ENCODE results near the gene SMOC2.
"Not testable (repeated sequence)": the region's sequence is repeated elsewhere in the genome, so short reads cannot be mapped to it uniquely, and the experiment has no call there.

Gene SMOC2

GRCh38 chr6:168663041-168663440 is 222.1 kb downstream of the SMOC2 start:
- DNase-seq = no peak

- no peak for DNase-seq
Measured at GRCh38 chr6:168664956-168665355, 224.0 kb downstream of the SMOC2 start.

DNA sequence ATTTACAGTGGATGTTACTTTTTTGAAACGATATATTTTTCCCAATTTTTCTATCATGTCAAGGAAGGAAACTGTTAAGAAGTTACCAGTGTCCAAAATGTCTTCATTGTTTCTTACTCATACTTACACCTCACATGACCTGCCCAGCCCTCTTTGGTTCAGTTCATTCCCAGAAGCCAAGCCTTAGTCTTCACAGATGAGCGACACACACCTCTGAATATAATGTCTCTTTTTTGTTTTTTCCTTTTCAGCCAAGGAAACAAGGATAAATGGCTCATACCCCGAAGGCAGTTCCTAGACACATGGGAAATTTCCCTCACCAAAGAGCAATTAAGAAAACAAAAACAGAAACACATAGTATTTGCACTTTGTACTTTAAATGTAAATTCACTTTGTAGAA is 225.2 kb downstream of the SMOC2 start:
- no peak for DNase-seq

GRCh38 chr6:168666699-168667427 is 225.9 kb downstream of the SMOC2 start:
- no peak for DNase-seq

GRCh38 chr6:168667428-168667805 is 226.4 kb downstream of the SMOC2 start:
- no peak for DNase-seq

DNA sequence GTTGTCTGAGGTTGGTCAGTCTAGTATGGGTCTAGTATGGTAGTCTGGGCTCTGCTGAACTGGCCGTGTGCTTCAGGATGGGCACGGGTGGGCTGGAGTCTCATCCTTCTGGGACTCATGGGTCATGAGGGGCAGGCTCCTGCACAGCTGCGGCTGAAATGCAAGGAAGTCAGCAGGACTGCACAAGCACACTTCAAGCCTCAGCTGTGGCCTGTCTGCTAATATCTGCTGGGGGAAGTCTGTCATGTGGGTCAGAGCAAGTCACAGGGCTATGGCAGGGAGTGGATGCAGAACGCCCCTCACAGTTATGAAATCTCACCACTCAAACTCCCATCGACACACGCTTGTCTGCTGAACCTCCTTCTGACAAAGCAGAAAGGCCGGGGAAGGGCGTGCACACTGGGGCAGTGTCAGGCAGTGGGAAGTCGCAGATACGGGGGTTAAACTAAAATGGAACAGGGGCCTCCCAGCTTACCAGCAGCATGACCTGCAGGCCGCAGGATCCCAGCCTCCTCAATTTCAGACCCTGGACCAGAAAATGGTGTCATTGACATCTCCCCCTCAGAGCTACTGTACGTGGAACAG is 229.5 kb downstream of the SMOC2 start:
- DNase-seq = no peak

- no peak for DNase-seq
Measured at GRCh38 chr6:168671028-168671862, 230.3 kb downstream of the SMOC2 start.

DNA sequence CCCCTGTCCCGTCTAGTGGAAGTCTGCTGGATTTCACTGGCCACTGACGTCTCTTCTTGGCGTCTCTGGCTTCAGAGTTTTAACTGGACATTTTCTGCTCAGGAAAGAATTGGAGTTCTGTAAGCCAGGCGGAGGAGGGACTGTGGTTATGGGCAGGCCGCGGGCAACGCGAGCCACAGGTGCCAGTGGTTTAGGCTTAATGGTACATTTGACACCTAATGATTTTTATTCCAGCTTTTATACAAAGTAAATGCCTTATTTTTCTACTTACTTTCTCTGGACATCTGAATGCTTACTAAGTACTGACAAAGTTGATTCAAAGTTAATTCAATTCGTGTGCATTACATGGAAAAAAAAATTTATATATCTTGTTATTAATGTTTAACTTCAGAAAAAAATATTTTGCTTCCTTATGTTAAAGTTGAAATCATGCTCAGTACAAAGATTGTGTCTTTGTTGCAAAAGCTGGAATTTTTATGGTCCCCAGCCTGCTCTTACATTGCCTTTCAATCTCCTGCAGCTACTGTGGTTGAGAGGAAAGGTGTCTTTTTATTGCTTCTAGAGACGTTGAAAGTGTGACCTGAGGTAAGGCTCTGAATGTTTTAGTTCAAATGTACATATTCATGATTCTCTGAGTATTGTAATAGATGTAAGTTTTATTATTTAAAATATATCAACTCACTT is 231.0 kb downstream of the SMOC2 start:
- DNase-seq = no peak

GRCh38 chr6:168674595-168674994 is 233.6 kb downstream of the SMOC2 start:
- no peak for DNase-seq

GRCh38 chr6:168675375-168675774 is 234.4 kb downstream of the SMOC2 start:
- no peak for DNase-seq

DNA sequence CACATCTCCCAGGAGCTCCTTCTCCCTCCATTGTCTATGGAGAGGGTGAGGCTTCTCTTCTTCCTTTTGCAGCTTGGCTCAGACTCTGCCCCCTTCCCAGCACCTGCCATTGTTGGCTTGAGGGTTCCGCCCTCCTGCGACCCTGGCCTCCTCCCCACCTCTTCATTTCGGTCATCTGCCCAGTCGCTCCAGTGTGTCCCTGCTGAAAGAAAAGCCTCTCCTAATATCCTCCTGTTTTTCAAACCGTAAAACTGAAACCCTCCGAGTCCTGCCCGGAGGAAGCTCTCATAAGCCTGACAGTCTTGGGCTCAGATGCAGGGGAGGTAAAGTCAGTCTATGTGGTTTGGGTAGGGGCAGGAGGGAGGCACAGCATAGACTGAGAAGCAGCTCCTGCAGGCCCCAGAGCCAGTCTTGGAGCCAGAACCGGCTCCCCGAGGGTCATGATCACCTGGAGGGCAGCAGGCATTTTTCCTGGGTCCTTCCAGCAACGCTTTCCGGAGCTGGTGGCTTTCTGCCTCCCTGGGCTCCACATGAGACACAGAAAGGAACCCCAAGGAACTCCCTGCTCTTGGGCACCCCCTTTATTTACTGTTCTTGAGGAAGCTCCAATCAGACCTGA is 235.1 kb downstream of the SMOC2 start:
- DNase-seq = no peak

- DNase-seq = no peak
Measured at GRCh38 chr6:168676552-168677322, 235.8 kb downstream of the SMOC2 start.

GRCh38 chr6:168677323-168677781 is 236.4 kb downstream of the SMOC2 start:
- not testable (repeated sequence) for DNase-seq

- no peak for DNase-seq
Measured at GRCh38 chr6:168678077-168678476, 237.1 kb downstream of the SMOC2 start.

DNA sequence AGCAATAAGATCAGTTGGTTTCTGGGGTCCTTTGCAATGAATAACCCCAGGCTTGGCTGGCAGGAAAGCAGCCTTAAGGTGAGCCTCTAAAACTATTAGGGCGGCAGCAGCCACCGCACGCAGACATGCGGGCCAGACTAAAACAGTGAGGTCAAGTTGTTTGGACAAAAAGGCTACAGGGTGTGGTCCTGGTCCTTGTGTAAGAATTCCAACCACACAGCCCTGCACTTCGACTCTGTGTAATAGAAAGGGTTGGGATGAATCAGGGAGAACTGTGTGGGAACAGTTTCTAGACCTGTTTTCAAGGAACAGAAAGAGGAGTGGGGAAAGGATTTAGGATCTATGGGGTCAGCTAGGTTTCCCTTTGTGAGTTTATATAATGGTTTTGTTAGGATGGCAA is 237.6 kb downstream of the SMOC2 start:
- DNase-seq = no peak

DNA sequence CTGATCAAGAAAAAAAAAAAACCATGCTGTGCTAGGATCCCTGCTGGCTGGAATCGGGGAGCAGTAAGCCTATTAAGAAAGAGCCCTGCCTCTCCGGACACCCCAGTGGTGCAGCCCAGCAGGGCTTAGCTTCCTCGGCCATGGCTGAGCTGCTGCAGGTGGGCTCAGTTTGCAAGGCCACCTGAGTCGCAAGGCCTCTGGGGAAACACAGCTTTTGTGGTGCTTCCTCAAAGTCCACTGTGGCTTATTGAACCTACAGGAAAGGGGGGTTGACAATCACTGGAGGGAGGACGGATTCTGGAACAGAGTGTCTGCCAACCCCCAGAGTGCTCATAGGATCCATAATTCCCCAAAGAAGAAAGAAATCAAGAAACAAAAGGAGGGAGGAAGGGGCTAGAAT is 240.8 kb downstream of the SMOC2 start:
- no peak for DNase-seq

DNA sequence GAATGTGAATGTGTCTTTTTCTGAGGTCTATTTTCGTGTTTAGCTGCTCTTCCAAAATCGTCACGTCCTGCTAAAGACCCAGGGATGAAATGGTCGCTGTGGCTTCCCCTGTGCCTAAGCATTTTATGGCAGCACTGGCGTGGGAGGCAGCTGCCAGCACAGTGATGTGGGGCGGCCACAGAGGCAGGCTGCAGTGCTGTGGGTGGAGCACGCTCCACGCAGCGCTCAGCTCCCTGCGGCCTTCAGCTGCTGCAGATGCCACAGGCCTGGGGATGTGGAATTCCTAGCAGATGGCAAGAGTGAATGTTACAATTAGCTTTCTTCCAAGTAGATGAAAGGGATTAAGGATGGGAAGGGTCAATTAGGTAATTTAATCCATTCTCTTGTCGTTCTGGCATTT is 242.6 kb downstream of the SMOC2 start:
- no peak for DNase-seq

DNA sequence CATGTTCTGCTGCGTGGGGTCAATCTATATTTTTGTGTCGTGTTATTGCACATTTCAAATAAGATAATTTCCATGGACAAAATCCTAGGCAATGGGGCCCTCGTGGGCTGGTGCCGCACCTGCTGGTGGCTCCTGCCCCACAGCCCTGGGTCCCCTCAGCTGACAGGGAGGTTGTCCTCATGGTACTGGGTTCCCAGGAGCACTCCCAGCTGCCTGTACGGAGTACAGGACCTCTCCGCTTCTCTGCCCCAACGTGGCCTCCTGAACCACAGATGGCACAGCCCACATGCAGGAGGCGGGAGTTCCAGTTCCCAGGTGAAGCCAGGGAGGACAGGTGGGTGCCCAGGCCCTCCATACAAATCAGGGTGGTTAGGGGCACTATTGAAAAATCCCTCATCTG is 243.5 kb downstream of the SMOC2 start:
- DNase-seq = no peak

DNA sequence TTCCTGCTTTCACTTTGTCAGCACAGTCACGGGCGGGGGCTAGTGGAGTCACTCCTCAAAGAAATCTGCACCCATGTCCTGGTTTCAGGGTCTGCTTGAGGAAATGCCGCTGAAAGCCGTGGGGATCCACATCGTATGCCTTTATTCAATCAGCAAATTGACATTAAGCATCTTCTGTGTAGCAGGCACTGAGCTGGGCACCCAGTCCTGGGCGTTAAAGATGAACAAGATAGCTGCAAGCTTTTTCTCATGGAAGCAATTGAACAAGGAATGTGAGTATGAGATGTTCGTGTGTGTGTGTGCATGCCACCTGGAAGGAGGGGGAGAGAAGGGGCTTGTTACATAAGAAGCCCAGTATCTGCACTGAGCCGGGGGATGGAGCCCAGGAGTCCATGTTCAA is 243.9 kb downstream of the SMOC2 start:
- no peak for DNase-seq

- no peak for DNase-seq
Measured at GRCh38 chr6:168686029-168686738, 245.2 kb downstream of the SMOC2 start.
